GM12801 (cell line): ENCODE results near the gene SLC38A1.

Experiments used
- CTCF ChIP-seq: IDR thresholded peaks from one replicate; pipeline ENCODE4 v1.5.1; 2011; ENCODE audit warnings: control low read depth; ENCODE audit not compliant: insufficient read length; ENCODE audit errors: extremely low read depth

The SLC38A1 gene

GRCh38 chr12:46267575-46267824, 1.3 kb downstream of the SLC38A1 start:
- no peak for TF ChIP-seq CTCF

- TF ChIP-seq CTCF = no peak
These were observed 1.8 kb downstream of the SLC38A1 start for GRCh38 chr12:46266869-46267574.

GRCh38 chr12:46266382-46266791, 2.5 kb downstream of the SLC38A1 start:
- no peak for TF ChIP-seq CTCF

GRCh38 chr12:46265734-46266133, 3.1 kb downstream of the SLC38A1 start:
- TF ChIP-seq CTCF = no peak

- no peak for TF ChIP-seq CTCF
These were observed 3.7 kb downstream of the SLC38A1 start for GRCh38 chr12:46265102-46265501.

- TF ChIP-seq CTCF = no peak
These were observed 4.8 kb downstream of the SLC38A1 start for GRCh38 chr12:46264057-46264456.

- no peak for TF ChIP-seq CTCF
These were observed 5.5 kb downstream of the SLC38A1 start for GRCh38 chr12:46263140-46264016.
